Measurements from ENCODE around the gene MPZL2.

MPZL2 gene

DNA sequence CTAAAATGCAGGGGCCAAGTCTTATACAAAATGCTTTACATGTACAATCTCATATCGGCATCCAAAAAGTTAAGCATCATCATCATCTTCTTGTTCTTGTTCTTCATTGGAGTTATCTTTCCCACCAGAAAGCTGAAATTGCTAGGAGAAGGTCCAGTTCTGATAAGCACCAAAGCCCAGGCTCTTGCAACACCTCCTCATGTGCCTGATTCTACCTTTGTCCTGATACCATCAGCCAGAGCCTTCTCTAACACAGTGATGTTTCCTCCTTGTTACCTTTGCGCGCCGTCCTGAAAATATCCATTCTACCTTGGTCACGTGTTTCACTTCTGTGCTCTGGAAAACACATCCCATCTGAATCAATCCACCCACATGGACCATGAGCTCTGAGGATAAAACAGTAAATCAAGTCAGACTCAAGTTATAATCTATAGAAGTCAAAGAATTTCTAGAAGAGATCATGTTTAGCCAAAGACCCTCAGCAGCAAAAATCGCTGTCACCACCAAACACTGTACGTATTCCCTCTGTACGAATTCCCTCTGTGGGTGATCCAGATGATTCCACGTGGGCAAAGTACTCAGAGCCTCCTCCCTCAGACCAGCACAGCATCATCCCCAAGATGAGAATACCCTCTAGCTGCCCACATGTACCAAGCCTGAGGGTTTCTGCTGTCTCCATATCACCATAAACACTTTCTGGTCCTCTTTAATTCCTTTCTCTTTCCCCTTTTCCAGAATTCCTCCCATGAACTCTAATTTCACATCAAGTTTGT is 58.3 kb downstream of the MPZL2 start:
- DNase-seq (ENCODE audit: low read depth), result no peak
- H3K4me3 ChIP-seq (ENCODE audit: low read depth, low read length), result no peak overlapping the region
- TF ChIP-seq, protein P1, sequence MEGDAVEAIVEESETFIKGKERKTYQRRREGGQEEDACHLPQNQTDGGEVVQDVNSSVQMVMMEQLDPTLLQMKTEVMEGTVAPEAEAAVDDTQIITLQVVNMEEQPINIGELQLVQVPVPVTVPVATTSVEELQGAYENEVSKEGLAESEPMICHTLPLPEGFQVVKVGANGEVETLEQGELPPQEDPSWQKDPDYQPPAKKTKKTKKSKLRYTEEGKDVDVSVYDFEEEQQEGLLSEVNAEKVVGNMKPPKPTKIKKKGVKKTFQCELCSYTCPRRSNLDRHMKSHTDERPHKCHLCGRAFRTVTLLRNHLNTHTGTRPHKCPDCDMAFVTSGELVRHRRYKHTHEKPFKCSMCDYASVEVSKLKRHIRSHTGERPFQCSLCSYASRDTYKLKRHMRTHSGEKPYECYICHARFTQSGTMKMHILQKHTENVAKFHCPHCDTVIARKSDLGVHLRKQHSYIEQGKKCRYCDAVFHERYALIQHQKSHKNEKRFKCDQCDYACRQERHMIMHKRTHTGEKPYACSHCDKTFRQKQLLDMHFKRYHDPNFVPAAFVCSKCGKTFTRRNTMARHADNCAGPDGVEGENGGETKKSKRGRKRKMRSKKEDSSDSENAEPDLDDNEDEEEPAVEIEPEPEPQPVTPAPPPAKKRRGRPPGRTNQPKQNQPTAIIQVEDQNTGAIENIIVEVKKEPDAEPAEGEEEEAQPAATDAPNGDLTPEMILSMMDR (IDR thresholded peaks at IDR 0.05; ENCODE audit: low read depth, low read length, missing control alignments), result no peak

Measured in GM12864 (cell line).